ENCODE data around the gene BEAN1. TPM values are rescaled to one million over a fixed set of nuclear protein-coding genes. Genes with fewer than 3 reads are reported as not detected.

BEAN1 gene
- total RNA-seq, 1 experiment from 2014 or later, result 1.1 TPM

DNA sequence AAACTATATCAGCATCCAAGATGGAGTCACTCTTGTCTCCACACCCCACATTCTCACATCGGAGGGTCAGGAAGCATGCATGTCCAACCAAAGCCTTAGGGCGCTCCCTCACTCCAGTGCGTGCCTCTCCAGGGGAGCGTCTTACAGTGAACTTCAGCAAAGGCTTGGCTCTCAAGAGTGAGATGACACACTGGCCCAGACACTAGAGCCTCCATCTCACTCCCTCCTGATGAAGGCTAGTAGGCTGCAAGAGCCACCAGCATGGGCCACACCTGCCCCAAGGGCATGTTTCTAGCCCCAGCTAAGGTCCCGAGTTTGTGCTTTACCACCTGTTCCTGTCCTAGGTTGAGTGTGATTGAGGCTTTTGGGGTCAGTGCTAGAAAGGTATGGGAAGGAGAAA, 40.5 kb downstream of the BEAN1 start:
- BruUV-seq (replicated peaks), result no TSS peak
- DNase-seq (ENCODE audit: unreplicated experiment), result no peak
- Mint-ChIP-seq H3K4me3 (ENCODE audit: unreplicated experiment) (no peak overlapping the region), H3K27ac (ENCODE audit: low read depth, unreplicated experiment) (no peak overlapping the region), H3K4me1 (ENCODE audit: insufficient read depth, unreplicated experiment) (no peaks in the 10 kb centered on the region), H3K27me3 (ENCODE audit: insufficient read depth, unreplicated experiment) (no peaks in the 10 kb centered on the region), H3K9me3 (ENCODE audit: unreplicated experiment) (no peaks in the 10 kb centered on the region), H3K36me3 (ENCODE audit: insufficient read depth, unreplicated experiment) (no peaks in the 10 kb centered on the region)
- POLR2A ChIA-PET, result no interaction called here
- no peak for TF ChIP-seq CTCF (IDR thresholded peaks at IDR 0.05; ENCODE audit: unreplicated experiment)
- CTCF ChIA-PET, result interaction anchor here (1.6 to 2.1 kb wide), 2 partner anchors 60 to 110 kb away, joined by 5 to 14 read pairs; no protein-coding TSS in a partner anchor
- intact Hi-C loops (cut with micrococcal nuclease), result no loop called here

GRCh38 chr16:66468321-66468965, 41.3 kb downstream of the BEAN1 start:
- ChIA-PET POLR2A (interaction anchor here (1.2 kb wide), 1 partner anchor 13 kb away, joined by 3 read pairs; no protein-coding TSS in a partner anchor), CTCF (interaction anchor here (0.8 to 2.1 kb wide), 5 partner anchors 15 to 125 kb away, joined by 3 to 14 read pairs (median 4); no protein-coding TSS in a partner anchor)
- H3K27me3 Mint-ChIP-seq (ENCODE audit: insufficient read depth, unreplicated experiment), result no peaks in the 10 kb centered on the region
- H3K4me3 Mint-ChIP-seq (ENCODE audit: unreplicated experiment), result no peak overlapping the region
- intact Hi-C loops (cut with micrococcal nuclease), result no loop called here
- no peaks in the 10 kb centered on the region for H3K4me1 Mint-ChIP-seq (ENCODE audit: insufficient read depth, unreplicated experiment)
- TF ChIP-seq CTCF (IDR thresholded peaks at IDR 0.05; ENCODE audit: unreplicated experiment), result no peak
- H3K36me3 Mint-ChIP-seq (ENCODE audit: insufficient read depth, unreplicated experiment), result no peaks in the 10 kb centered on the region
- H3K27ac Mint-ChIP-seq (ENCODE audit: low read depth, unreplicated experiment), result no peak overlapping the region
- no peaks in the 10 kb centered on the region for H3K9me3 Mint-ChIP-seq (ENCODE audit: unreplicated experiment)
- no peak for DNase-seq (ENCODE audit: unreplicated experiment)
- no TSS peak for BruUV-seq (replicated peaks)

DNA sequence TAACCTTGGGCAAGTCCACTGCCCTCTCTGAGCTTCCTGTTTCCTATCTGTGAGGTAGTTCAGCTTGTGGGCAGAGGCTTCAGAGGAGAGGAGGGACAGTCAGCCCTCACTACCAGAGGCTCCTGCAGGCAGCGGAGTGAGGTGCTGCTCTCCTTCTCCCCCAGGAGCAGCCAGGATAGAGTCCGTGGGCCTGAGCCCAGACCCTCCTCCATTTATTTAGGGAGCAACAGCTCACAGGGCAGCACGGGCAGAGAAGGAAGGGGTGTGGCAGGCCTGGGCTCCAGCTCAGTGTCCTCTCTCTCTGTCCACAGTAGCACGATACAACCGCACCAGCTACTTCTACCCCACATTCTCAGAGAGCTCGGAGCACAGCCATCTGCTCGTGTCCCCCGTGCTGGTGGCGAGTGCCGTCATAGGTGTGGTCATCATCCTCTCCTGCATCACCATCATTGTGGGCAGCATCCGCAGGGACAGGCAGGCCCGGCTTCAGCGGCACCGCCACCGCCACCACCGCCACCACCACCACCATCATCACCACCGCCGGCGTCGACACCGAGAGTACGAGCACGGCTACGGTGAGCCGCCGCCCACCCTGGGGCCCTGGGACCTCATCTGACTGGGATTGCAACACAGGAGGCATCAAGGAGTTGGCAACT, 42.3 kb downstream of the BEAN1 start:
- Mint-ChIP-seq H3K27me3 (ENCODE audit: insufficient read depth, unreplicated experiment) (no peaks in the 10 kb centered on the region), H3K4me1 (ENCODE audit: insufficient read depth, unreplicated experiment) (peaks cover 6% of the 10 kb centered on the region), H3K4me3 (ENCODE audit: unreplicated experiment) (no peak overlapping the region), H3K36me3 (ENCODE audit: insufficient read depth, unreplicated experiment) (no peaks in the 10 kb centered on the region), H3K27ac (ENCODE audit: low read depth, unreplicated experiment) (no peak overlapping the region), H3K9me3 (ENCODE audit: unreplicated experiment) (no peaks in the 10 kb centered on the region)
- no peak for DNase-seq (ENCODE audit: unreplicated experiment)
- no TSS peak for BruUV-seq (replicated peaks)
- POLR2A ChIA-PET, result interaction anchor here (0.6 to 1.2 kb wide), 2 partner anchors 11 to 13 kb away, joined by 3 read pairs; no protein-coding TSS in a partner anchor
- CTCF ChIA-PET, result interaction anchor here (0.6 to 2.1 kb wide), 4 partner anchors 14 to 62 kb away, joined by 3 to 14 read pairs (median 3); no protein-coding TSS in a partner anchor
- intact Hi-C loops (cut with micrococcal nuclease), result no loop called here
- no peak for TF ChIP-seq CTCF (IDR thresholded peaks at IDR 0.05; ENCODE audit: unreplicated experiment)

GRCh38 chr16:66469947-66470546, 43.0 kb downstream of the BEAN1 start:
- H3K27me3 Mint-ChIP-seq (ENCODE audit: insufficient read depth, unreplicated experiment), result no peaks in the 10 kb centered on the region
- CTCF ChIA-PET, result interaction anchor here (0.6 kb wide), 1 partner anchor 55 kb away, joined by 3 read pairs; no protein-coding TSS in a partner anchor

More at GRCh38 chr16:66469947-66470546, 43.0 kb downstream of the BEAN1 start:
- DNase-seq (ENCODE audit: unreplicated experiment), result no peak
- Mint-ChIP-seq H3K9me3 (ENCODE audit: unreplicated experiment) (no peaks in the 10 kb centered on the region), H3K36me3 (ENCODE audit: insufficient read depth, unreplicated experiment) (no peaks in the 10 kb centered on the region), H3K4me3 (ENCODE audit: unreplicated experiment) (no peak overlapping the region), H3K27ac (ENCODE audit: low read depth, unreplicated experiment) (no peak overlapping the region), H3K4me1 (ENCODE audit: insufficient read depth, unreplicated experiment) (peaks cover 6% of the 10 kb centered on the region)
- POLR2A ChIA-PET, result interaction anchor here (0.6 kb wide), 1 partner anchor 11 kb away, joined by 3 read pairs; no protein-coding TSS in a partner anchor
- no TSS peak for BruUV-seq (replicated peaks)
- no peak for TF ChIP-seq CTCF (IDR thresholded peaks at IDR 0.05; ENCODE audit: unreplicated experiment)
- intact Hi-C loops (cut with micrococcal nuclease), result no loop called here
